ACHN (cell line): ENCODE data around the gene ITGB1.
"Not testable (repeated sequence)": the region's sequence is repeated elsewhere in the genome, so short reads cannot be mapped to it uniquely, and the experiment has no call there.

Experiments used
- DNase-seq: peaks from one replicate; pipeline ENCODE4 v3.0.0-alpha.2; 2015
- in situ Hi-C: cut with HindIII; loops from 2 replicates; pipeline ENCODE4 v1.10.0; 2017; ENCODE audit warnings: low sequenced_read_pairs, low pct_ligation_motif_present, low pct_unique_long_range_greater_than_20kb

The ITGB1 gene

DNA sequence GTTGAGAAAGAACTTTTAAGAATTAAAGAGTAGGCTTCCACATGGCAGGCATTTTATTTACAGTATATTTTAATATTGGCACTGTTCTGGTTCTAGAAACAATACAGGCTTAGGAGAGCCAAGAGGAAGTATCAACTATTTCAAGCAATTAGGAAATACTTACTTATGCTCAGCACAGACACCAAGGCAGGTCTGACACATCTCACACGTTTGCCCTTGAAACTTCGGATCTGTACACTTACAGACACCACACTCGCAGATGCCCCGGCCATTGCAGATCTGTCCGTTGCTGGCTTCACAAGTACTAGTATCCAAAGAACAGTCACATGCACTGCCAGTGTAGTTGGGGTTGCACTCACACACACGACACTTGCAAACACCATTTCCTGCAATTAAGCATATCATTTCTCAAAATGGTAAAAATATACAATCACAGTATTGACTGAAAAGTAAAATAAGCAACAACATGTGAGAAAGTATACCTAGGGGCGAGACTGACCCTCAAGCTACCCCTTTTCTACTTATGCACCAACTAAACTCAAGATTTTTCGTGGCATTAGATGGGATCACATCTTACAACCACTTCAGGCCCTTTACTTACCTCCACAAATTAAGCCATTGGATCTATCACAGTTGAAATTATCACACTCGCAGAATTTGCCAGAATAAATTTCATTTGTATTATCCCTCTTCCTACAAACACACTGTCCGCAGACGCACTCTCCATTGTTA lies 46.6 kb downstream of the ITGB1 start:
- DNase-seq = no peak
- in situ Hi-C loops = no loop called here

DNA sequence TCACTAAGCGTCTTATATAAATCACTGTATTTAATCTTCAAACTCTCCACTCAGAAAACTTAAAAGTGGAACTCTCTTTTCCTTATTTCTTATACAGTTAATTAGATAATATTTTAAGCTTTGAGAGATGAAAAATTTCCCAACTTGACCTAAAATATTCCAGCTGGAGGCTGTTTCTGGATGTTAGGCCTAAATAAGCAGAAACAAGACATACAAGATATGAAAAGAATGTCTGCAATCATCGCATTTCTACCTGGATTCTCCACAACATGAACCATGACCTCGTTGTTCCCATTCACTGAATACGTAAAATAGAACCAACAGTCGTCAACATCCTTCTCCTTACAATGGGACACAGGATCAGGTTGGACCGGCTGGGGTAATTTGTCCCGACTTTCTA lies 48.1 kb downstream of the ITGB1 start:
- DNase-seq, in situ Hi-C loops: not testable (repeated sequence)

DNA sequence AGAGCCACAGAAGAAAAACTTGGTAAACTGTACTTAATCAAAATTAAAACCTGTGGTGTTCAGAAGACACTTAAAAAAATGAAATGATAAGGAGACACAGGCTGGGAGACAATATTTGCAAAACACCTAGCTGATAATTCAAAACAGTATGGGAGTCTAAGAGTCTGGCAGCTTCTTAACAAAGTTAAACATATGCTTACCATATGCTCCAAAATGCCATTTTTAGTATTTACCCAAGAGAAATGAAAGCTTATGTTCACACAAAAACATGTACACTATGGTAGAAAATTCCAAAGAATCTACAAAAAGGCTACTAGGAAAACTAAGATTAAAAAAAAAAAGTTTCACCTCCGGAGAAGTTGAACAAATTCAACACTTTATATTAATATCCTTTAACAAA lies 48.6 kb downstream of the ITGB1 start:
- DNase-seq = no peak
- in situ Hi-C loops = no loop called here

DNA sequence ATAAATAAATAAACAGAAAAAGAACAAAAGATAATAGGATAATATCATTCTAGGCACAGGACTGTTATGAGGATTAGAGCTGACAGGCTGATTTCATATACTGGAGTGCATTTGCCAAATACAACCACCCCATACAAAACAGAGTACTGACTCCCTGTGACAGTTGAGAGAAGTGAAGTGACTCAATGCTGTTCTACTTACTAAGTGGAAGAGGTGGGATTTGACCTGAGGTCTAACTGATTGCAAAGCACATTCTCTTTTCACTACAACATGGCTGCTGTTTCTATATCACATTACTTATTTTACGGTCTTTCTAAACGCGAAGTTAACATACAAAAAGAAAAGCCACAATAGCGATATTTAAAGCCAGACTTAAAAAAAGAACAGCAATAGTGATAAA lies 51.4 kb downstream of the ITGB1 start:
- no peak for DNase-seq
- in situ Hi-C loops = no loop called here

DNA sequence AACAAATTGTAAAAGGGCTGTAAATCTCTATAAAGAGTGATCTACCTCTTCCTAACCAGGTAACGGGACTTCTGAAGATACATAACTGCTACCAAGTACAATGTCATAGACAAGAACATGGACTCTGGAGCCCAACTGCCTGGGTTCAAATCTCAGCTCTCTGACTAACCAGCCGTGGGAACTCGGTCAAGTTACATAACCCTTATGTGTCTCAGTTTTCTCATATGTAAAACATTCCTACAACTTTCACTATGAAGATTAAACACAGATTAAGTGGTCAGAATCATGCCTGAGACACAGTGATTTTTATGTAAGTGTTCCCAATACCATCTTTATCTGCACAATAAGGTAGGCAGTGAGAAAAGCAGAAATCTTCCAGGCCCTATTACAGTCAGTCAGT lies 52.6 kb downstream of the ITGB1 start:
- in situ Hi-C loops = no loop called here
- no peak for DNase-seq

DNA sequence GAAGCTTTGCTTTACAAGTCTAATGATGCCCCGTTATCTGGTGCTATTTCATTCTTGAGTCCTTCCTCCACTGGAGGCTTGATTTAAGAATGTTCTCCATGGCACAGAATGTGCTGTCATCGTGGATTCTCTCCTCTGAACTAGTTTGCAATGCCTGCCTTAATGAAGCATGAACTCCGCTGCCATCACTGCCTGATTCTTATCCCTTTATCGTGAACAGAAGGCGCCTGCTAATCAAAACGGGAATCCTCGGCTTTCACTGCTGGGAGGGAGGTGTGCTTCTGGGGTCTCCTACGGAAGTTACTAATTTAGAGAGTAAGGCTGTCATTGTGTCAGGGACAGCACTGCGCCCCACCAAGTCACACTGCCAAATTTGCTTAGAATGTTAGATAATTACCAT lies 56.2 kb downstream of the ITGB1 start:
- no peak for DNase-seq
- in situ Hi-C loops = no loop called here

DNA sequence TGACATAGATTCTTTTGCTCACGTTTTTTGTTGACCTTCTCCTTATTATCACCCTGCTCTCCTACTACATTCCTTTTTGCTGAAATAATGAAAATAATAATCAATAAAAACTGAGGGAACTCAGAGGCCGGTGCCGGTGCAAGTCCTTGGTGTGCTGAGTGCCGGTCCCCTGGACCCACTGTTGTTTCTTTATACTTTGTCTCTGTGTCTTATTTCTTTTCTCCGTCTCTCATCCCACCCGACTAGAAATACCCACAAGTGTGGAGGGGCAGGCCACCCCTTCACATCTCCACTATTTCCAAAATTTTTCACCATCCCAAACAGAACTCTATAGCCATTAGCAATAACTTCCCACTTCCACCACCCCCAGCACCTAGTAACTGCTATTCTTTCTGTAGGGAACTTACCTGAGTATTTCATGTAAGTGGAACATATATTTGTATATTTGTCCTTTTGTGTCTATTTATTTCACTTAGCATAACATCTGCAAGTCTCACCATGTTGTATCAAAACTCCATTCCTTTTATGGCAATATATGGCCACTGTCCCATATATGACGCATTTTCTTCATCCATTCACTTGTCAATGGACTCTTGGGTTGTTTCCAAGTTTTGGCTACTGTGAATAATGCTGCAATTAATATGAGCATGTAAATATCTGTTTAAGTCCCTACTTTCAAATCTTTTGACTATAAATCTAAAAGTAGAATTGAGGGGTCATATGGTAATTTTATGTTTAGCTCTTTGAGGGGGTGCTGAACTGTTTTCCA lies 62.6 kb downstream of the ITGB1 start:
- in situ Hi-C loops = not testable (repeated sequence)

DNA sequence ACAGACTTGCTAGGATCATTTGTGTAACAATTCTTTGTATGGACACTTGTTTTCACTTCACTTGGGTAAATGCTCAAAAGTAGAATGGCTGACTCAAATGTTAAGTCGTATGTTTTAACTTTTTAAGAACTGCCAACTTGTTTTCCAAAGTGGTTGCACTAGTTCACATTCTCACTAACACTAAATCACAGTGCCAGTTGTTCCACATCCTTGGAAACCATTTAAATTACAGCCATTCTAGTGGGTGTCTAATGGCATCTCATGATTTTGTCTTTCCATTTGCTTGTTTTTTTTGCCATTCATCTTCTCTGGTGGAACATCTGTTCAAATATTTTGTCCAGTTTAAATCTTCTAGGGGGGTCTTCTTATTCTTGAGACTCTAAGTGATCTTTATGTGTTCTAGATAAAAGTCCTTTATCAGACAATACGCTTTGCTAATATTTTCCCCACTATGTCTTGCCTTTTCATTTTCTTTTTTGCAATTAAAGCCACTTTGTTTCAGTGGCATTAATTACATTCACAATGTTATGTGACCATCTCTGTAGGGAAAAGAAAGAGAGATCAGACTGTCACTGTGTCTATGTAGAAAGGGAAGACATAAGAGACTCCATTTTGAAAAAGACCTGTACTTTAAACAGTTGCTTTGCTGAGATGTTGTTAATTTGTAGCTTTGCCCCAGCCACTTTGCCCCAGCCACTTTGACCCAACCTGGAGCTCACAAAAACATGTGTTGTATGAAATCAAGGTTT lies 63.9 kb downstream of the ITGB1 start:
- in situ Hi-C loops = no loop called here
- no peak for DNase-seq

More for the DNA sequence above, 62.6 kb downstream of the ITGB1 start:
- DNase-seq = not testable (repeated sequence)

DNA sequence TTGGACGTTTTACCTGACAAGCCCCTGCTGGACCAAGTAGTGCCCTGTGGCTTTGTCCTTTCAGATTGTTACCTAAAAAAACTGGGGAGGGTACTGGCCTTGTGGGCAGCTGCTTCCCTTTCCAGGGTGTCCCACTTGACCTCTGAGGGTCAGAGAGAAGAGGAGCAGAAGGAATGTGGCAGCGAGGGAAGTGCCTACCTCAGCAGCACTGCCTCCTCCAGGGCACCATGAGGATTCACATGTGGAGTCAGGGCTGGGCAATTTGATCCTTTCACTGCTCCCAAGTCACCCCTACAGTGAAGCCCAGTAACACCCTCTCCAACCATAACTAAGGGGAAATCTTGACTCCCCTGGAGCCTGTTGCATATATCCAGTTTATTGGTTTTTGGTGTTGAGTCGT lies 64.6 kb downstream of the ITGB1 start:
- peak; percentile 14 for DNase-seq
- in situ Hi-C loops = no loop called here

DNA sequence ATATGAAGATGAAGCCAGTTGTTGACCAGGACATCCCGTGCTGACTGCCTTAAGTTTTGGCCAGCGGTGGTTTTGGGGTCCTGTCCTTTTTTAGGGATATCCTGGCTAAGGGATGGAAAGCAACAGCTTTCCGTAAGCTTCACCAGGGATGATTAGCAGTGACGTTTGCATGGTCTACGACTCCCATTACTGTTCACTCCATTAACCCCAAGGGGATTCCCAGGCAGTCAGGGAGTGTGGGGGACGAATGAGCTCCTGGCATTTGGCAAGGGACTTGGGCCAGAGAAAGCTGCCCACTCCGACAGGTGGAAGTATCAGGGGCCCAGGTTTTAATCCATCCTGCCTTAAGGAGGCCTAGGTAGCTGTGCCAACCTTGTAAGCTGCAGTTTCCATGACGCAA lies 66.8 kb downstream of the ITGB1 start:
- no peak for DNase-seq
- in situ Hi-C loops = no loop called here

DNA sequence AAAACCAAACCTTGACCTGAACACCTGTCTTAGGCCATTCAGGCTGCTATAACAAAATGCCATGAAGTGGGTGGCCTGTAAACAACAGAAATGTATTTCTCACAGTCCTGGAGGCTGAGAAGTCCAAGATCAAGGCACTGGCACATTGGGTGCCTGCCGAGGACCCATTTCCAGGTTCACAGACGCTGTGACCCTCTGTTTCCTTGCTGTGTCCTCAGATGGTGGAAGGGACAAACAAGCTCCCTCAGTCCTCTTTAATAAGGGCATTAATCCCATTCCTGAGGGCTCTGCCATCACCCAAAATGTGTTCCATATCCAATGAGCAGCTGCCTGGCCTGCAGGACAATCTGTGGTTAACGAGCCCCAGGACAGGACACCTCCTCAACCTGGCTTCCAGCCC lies 67.6 kb downstream of the ITGB1 start:
- DNase-seq = no peak
- in situ Hi-C loops = no loop called here

DNA sequence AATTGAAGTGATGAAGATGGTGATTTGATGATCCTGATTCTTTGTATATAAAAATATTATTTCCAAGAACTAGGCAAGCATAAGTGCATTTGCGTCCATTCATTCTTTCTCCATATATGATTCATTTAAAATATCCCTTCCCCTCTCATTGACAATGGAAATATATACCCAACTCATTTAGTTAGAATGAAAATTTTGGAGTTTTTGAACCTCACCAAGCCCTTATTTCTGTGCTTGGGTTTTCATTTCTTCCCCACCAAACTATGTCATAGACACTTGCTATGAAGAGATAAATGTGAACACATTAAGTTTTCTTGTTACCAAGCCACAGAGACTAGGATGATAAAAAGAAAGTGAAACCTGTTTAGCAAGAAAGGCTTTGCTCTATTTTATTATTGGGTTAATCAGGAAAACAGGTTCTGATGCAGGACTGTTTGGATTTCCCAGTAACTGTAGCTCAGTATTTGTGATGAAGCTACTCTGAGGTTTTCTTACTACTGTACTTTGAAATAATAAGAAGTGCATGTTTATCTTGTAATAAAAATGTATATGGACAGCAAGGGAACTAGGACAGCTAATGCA lies 68.3 kb downstream of the ITGB1 start:
- no peak for DNase-seq
- in situ Hi-C loops = no loop called here

DNA sequence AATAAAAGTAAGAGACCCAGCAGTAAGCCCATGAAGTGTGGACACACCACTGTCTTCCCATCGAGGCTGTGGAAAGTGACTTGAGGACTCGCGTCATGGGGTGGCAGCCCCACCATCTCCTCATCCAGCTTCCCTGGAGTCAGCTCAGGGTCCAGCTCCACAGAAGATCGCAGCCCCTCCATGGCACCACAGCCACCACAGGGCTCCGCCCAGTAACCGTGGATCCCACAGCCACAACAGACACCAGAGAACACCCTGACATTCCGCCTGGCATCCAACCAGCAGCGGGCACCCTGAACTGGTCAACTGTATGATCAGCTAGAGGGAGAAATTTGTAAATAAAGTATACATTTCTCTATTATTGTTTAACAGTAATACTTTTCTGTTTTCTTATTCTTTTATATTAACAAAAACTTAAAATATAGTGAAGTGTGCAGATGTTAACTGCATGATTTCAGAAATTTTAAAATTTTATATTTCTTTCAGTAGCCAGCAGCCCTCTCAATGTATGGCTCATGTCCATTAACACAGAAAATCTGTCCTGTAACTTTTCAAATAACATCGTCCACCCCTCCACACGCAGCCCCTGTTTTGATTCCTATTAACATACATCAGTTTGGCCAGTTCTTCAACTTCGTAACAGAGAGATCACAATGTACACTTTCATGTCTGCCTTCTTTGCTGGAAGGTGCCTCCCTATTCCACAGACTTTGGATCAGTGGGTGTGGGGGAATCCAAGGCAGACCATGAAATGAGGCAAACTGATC lies 69.7 kb downstream of the ITGB1 start:
- DNase-seq = no peak
- in situ Hi-C loops = no loop called here

DNA sequence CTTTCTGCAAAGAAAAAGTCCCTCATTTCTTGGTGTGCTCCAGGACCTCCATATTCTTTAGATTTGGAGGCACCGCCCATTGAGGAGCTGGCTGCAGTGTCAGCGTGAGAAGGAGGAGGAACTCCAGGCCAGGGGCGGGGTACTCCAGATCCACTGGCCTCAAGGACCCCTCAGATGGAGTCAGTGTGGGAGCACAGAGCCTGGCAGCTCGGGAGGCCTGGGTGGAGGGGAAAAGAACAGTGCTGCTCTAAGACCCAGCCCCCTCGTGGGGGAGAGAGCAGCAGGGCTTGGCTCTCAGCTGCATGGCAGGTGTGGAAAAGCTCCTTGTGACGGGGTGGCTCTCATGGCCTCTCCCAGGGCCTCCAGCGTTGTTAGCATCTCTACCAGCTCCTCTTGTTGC lies 70.5 kb downstream of the ITGB1 start:
- DNase-seq = no peak

DNA sequence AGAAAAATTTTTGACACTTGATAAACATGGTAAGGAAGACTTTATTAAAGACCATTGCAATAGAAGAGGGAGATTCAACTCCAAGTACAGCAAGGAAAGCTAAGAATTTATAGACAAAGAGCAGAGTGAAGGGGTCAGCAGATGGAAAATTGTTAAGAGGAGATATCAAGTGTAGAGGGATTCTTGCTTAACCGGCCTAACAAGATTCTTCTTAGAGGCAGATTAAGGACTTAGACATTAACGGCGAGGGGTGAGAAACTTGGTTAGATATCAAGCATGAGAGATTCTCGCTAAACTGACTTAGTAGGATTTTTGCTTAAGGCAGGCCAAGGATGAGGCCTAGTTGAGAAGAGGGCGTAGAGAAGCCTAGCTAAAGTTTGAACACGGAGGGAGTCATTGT lies 76.0 kb downstream of the ITGB1 start:
- in situ Hi-C loops = no loop called here
- DNase-seq = no peak

More for the DNA sequence above, 70.5 kb downstream of the ITGB1 start:
- in situ Hi-C loops = no loop called here

DNA sequence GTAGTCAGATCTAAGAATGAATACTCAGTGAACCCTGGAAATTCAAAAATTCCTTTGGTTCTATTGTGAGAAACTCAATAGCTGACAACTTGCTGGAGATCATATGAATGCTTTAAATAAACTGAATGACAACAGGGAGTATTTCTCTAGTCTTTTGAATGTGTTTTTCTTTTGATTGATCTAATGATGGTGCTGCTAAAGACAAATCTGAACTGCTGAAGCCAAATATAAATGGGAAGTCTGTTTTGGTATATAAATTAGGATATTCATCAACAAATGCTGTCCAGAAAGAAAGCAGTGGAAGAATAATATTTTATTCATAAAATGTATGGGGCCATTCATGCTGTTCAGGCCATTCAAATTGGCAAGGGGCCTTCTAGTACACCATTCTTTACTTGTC lies 79.4 kb downstream of the ITGB1 start:
- in situ Hi-C loops = no loop called here
- DNase-seq = no peak

DNA sequence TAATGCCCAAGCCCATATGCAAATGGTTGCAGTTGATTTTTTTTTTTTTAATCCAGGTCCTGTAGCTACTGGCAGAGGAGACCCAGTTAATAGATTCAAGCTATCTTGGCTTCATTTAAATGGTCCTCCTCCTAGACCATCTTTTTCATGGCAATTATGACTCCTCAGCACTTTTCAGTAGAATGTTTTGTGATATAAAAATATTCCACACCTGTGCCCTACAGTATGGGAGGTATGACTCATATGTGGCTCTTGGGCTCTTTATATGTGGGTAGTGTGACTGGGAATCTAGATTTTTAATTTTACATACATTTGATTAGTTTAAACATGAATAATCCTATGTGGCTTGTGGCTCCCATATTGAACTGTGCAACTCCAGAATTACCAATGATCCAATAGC lies 80.1 kb downstream of the ITGB1 start:
- in situ Hi-C loops = no loop called here

DNA sequence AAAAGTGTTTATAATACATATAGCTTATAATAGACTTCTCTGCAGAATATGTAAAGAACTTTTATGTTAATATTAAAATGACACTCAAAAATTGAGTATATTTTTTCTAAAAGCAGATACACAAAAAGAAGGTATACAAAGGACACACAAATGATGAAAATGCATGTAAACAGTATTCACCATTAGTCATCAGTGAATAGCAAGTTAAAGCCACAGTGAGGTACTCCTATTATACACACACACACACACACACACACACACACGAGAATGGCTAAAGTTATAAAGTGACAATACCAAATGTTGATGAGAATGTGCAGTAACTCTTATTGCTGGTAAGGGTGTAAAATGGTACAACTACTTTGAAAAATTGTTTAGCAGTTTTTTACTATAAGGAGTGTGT lies 92.9 kb downstream of the ITGB1 start:
- DNase-seq = no peak
- in situ Hi-C loops = no loop called here

More for the DNA sequence above, 80.1 kb downstream of the ITGB1 start:
- DNase-seq = no peak
